Measurements from ENCODE around the gene SIRPA. TPM values are rescaled to one million over a fixed set of nuclear protein-coding genes. Genes with fewer than 3 reads are reported as not detected.
A peak's percentile ranks its signal among the peaks of the same experiment; 100 is the strongest.

The SIRPA gene
- total RNA-seq, 1 experiment from 2014 or later: 6.0 TPM

- Histone ChIP-seq H2AFZ (ENCODE audit: low read length) (no peak overlapping the region), H2BK15ac (ENCODE audit: low read depth, low read length) (no peak overlapping the region), H3K79me2 (ENCODE audit: insufficient read depth, low read length) (no peaks in the 10 kb centered on the region), H3K56ac (ENCODE audit: insufficient read length, low read depth, low read length) (no peak overlapping the region), H3K27me3 (ENCODE audit: insufficient read depth, low read length) (peaks cover 14% of the 10 kb centered on the region), H2BK5ac (ENCODE audit: insufficient read length, low read length) (no peak overlapping the region), H3K79me1 (ENCODE audit: insufficient read depth, low read depth, low read length, poor library complexity, severe bottlenecking) (no peaks in the 10 kb centered on the region), H4K91ac (ENCODE audit: insufficient read length, low read depth, low read length) (no peak overlapping the region), H3K27ac (ENCODE audit: insufficient read length, low read depth, low read length) (no peak overlapping the region), H3K4me1 (ENCODE audit: insufficient read depth, low read length) (no peaks in the 10 kb centered on the region; the same call in 1 of the 2 replicates), H3K9ac (ENCODE audit: extremely low read depth, insufficient read length, low read length) (no peak overlapping the region), H3T11ph (ENCODE audit: low read length) (no peak overlapping the region), H2BK20ac (ENCODE audit: low read depth, low read length, poor library complexity, severe bottlenecking) (no peak overlapping the region), H3K23ac (ENCODE audit: insufficient read length, low read depth, low read length) (no peak overlapping the region), H2AK5ac (ENCODE audit: insufficient read length, low read length) (no peak overlapping the region), H3K14ac (ENCODE audit: insufficient read depth, low read length) (no peak overlapping the region; the same call in 1 of the 2 replicates), H3K18ac (ENCODE audit: insufficient read length, low read depth, low read length) (no peak overlapping the region), H3K9me3 (ENCODE audit: control insufficient read depth, low read depth, low read length) (no peaks in the 10 kb centered on the region), H4K20me1 (ENCODE audit: control insufficient read depth, insufficient read depth, insufficient read length) (no peaks in the 10 kb centered on the region), H2BK12ac (ENCODE audit: insufficient read length, low read depth, low read length) (no peak overlapping the region), H3K23me2 (ENCODE audit: insufficient read length, low read depth, low read length, poor library complexity, severe bottlenecking) (peaks cover 9% of the 10 kb centered on the region), H4K8ac (replicated peaks; ENCODE audit: insufficient read length, low read depth, low read length) (no peak overlapping the region), H3K4me2 (ENCODE audit: insufficient read depth, insufficient read length, low read length) (no peak overlapping the region), H3K4ac (ENCODE audit: low read depth, low read length) (no peak overlapping the region), H2BK120ac (ENCODE audit: low read depth, low read length, poor library complexity, severe bottlenecking) (no peak overlapping the region), H4K5ac (ENCODE audit: insufficient read length, low read depth, low read length) (no peak overlapping the region)
- no peak overlapping the region for H3K4me3 Mint-ChIP-seq
- H3K9me3 Mint-ChIP-seq: no peaks in the 10 kb centered on the region
- H3K36me3 Mint-ChIP-seq (ENCODE audit: insufficient read depth in 1 of 3, low read depth in 3 of 3): no peaks in the 10 kb centered on the region
- H3K27me3 Mint-ChIP-seq (ENCODE audit: low read depth): peaks cover 43% of the 10 kb centered on the region
- no peak for TF ChIP-seq CTCF (conservative IDR thresholded peaks at IDR 0.05)
- H3K27ac Mint-ChIP-seq: peak overlapping the region in 2 of 3 experiments; percentile 9 to 40; a peak in 1 of 7 replicates
- no peak for DNase-seq
- H3K4me1 Mint-ChIP-seq: peaks cover 27 to 53% of the 10 kb centered on the region in 2 experiments
- no CpG with 5 or more reads among the region's 17 CpGs for WGBS (ENCODE audit: extremely low coverage, insufficient read length, low lambda C conversion rate)
These were observed 3.7 kb upstream of the SIRPA start for GRCh38 chr20:1891263-1892118.

Measured in H9 (cell line).